A549 (cell line): ENCODE measurements around the gene PRSS21. TPM values are rescaled to one million over a fixed set of nuclear protein-coding genes. Genes with fewer than 3 reads are reported as not detected.
A peak's percentile ranks its signal among the peaks of the same experiment; 100 is the strongest.

Source experiments
- ATAC-seq, 2 experiments: fragments of 200-7000 bp in 1 of 2; fragments of >200 bp in 1 of 2; cut with Nextera tagmentation in 1 of 2; cut with Tn5 transposase in 1 of 2; 3 replicates each; pipeline versions ENCODE4 v1.8.0 to v1.9.1; 2018 to 2020; ENCODE audit warnings: mild to moderate bottlenecking in 1 of 2, moderate library complexity in 1 of 2
- CTCF ChIA-PET: fragments of 300-600 bp; sonication (Branson Sonifier 250); formaldehyde crosslinking; extraction: SDS; loops from one replicate; lab custom pipeline; 2021; ENCODE audit warnings: antibody characterized with exemption, inconsistent platforms; lab: Yijun Ruan, JAX
- POLR2A ChIA-PET: fragments of 350-600 bp; formaldehyde crosslinking; extraction: SDS; loops from one replicate; lab custom pipeline; 2021; ENCODE audit warnings: antibody characterized with exemption, inconsistent platforms; lab: Yijun Ruan, JAX
- DNase-seq, 2 experiments: peaks; one replicate each; pipeline versions ENCODE4 v3.0.0 to v3.0.0-alpha.2; 2011 to 2016; ENCODE audit warnings: low read depth in 1 of 2, low spot score in 1 of 2
- FAIRE-seq: peaks from 2 replicates; lab custom pipeline; 2011; peaks lifted over from hg19 to GRCh38; lab: Jason Lieb, UNC
- H3K27ac ChIP-seq, 2 experiments: fragments of >200 bp; sonication (Bioruptor Twin); formaldehyde crosslinking; 3 replicates each; pipeline ENCODE4 v1.5.1; 2016 to 2017
- H3K4me1 ChIP-seq: fragments of >200 bp; sonication (Bioruptor Twin); formaldehyde crosslinking; 3 replicates; pipeline ENCODE4 v1.6.1; 2016
- H3K4me2 ChIP-seq: fragments of >200 bp; sonication (Bioruptor Twin); formaldehyde crosslinking; 3 replicates; pipeline ENCODE4 v1.6.1; 2016
- H3K4me3 ChIP-seq: fragments of >200 bp; sonication (Bioruptor Twin); formaldehyde crosslinking; 3 replicates; pipeline ENCODE4 v1.5.1; 2016
- H3K9me3 ChIP-seq: fragments of >200 bp; sonication (Bioruptor Twin); formaldehyde crosslinking; 3 replicates; pipeline ENCODE4 v1.6.1; 2016
- CHD4 ChIP-seq: fragments of 200-600 bp; sonication (generic); IDR thresholded peaks from 2 replicates; pipeline ENCODE4 v1.6.1; 2016; ENCODE audit warnings: antibody characterized with exemption, mild to moderate bottlenecking, borderline replicate concordance
- FOSL2 ChIP-seq, 2 experiments: fragments of 450-650 bp in 1 of 2; fragments of >200 bp in 1 of 2; sonication (Bioruptor Twin) in 1 of 2; formaldehyde crosslinking; IDR thresholded peaks; 2 replicates each; pipeline versions ENCODE4 v1.5.0 to v1.6.1; 2016 to 2020; ENCODE audit warnings: mild to moderate bottlenecking in 1 of 2, moderate library complexity in 1 of 2
- FOXS1 ChIP-seq: fragments of 250-450 bp; sonication (Bioruptor Pico); IDR thresholded peaks from 2 replicates; pipeline ENCODE4 v1.5.0; 2020; ENCODE audit warnings: mild to moderate bottlenecking, moderate library complexity
- HES2 ChIP-seq: fragments of >200 bp; sonication (Bioruptor Twin); formaldehyde crosslinking; IDR thresholded peaks from 2 replicates; pipeline ENCODE4 v1.6.1; 2016
- HMGXB4 ChIP-seq: fragments of 250-450 bp; sonication (Bioruptor Pico); IDR thresholded peaks from 2 replicates; pipeline ENCODE4 v1.5.0; 2021; ENCODE audit warnings: mild to moderate bottlenecking, moderate library complexity, borderline replicate concordance
- HOXB13 ChIP-seq: fragments of 250-450 bp; sonication (Bioruptor Pico); IDR thresholded peaks from 2 replicates; pipeline ENCODE4 v1.5.0; 2020; ENCODE audit warnings: low read depth, mild to moderate bottlenecking, moderate library complexity
- MAFK ChIP-seq: fragments of 450-650 bp; IDR thresholded peaks from 2 replicates; pipeline ENCODE4 v1.6.1; 2014; ENCODE audit not compliant: partially characterized antibody
- MAZ ChIP-seq: fragments of 150-350 bp; IDR thresholded peaks from 2 replicates; pipeline ENCODE4 v1.6.1; 2014; ENCODE audit warnings: antibody characterized with exemption, low read depth, low read length, borderline replicate concordance
- NPAS2 ChIP-seq: fragments of 250-450 bp; sonication (Bioruptor Pico); IDR thresholded peaks from 2 replicates; pipeline ENCODE4 v1.8.0; 2022; ENCODE audit warnings: mild to moderate bottlenecking, moderate library complexity, borderline replicate concordance
- PHF8 ChIP-seq: fragments of 200-600 bp; sonication (generic); IDR thresholded peaks from 2 replicates; pipeline ENCODE4 v1.6.1; 2016; ENCODE audit warnings: low read depth, mild to moderate bottlenecking, antibody characterized with exemption, moderate library complexity, borderline replicate concordance
- RARB ChIP-seq: fragments of 250-450 bp; sonication (Bioruptor Pico); IDR thresholded peaks from 2 replicates; pipeline ENCODE4 v1.8.0; 2021; ENCODE audit warnings: mild to moderate bottlenecking, moderate library complexity
- RCOR1 ChIP-seq: fragments of 150-350 bp; IDR thresholded peaks from 2 replicates; pipeline ENCODE4 v1.6.1; 2014; ENCODE audit warnings: antibody characterized with exemption, low read length, low read depth
- REST ChIP-seq: fragments of 200-600 bp; sonication (generic); IDR thresholded peaks from 2 replicates; pipeline ENCODE4 v1.6.1; 2016; ENCODE audit warnings: antibody characterized with exemption, mild to moderate bottlenecking, moderate library complexity
- RNF2 ChIP-seq: fragments of 200-600 bp; sonication (generic); IDR thresholded peaks from 2 replicates; pipeline ENCODE4 v1.6.1; 2016; ENCODE audit warnings: low read depth, mild to moderate bottlenecking, antibody characterized with exemption, moderate library complexity, borderline replicate concordance
- SMC3 ChIP-seq: fragments of >200 bp; sonication (Bioruptor Twin); formaldehyde crosslinking; IDR thresholded peaks from 3 replicates; pipeline ENCODE4 v1.6.1; 2018; ENCODE audit warnings: inconsistent platforms
- SREBF2 ChIP-seq: fragments of 450-650 bp; IDR thresholded peaks from 2 replicates; pipeline ENCODE4 v1.6.1; 2014; ENCODE audit warnings: mild to moderate bottlenecking, moderate library complexity
- TP53 ChIP-seq: fragments of 250-450 bp; sonication (Bioruptor Pico); IDR thresholded peaks from 2 replicates; pipeline ENCODE4 v1.5.0; 2021; ENCODE audit warnings: mild to moderate bottlenecking, moderate library complexity
- USF2 ChIP-seq: fragments of 450-650 bp; IDR thresholded peaks from 2 replicates; pipeline ENCODE4 v1.6.1; 2014; ENCODE audit warnings: antibody characterized with exemption
- ZNF302 ChIP-seq: fragments of 250-450 bp; sonication (Bioruptor Pico); IDR thresholded peaks from 2 replicates; pipeline ENCODE4 v1.9.0; 2021; ENCODE audit warnings: inconsistent platforms, mild to moderate bottlenecking, moderate library complexity
- WGBS: methylation state at CpG from one replicate; pipeline ENCODE4 v1.1.6; 2017; ENCODE audit errors: missing lambda C conversion rate; 5-methylcytosine and 5-hydroxymethylcytosine counted together
- polyA plus RNA-seq, 4 experiments: library from polyadenylated mRNA; depleted of rRNA in 3 of 4; stranded (reverse); fragments of >200 nt; fragmentation: RNase III in 1 of 4; extraction: RNeasy Plus Mini Kit Qiagen cat#74134 plus additional on column Dnase treatment in 1 of 4; gene quantifications; 2 replicates in 3 of 4; 3 replicates in 1 of 4; pipeline ENCODE4 v1.2.3, GENCODE V29; 2011 to 2017
- TF ChIP-seq, protein P1 (sequence below): IDR thresholded peaks from 2 replicates; pipeline ENCODE4 v1.6.1; 2012

PRSS21 gene
- polyA plus RNA-seq, 2 of the 4 experiments (the other 2 are of a cell fraction): 0.12 to 0.23 TPM

DNA sequence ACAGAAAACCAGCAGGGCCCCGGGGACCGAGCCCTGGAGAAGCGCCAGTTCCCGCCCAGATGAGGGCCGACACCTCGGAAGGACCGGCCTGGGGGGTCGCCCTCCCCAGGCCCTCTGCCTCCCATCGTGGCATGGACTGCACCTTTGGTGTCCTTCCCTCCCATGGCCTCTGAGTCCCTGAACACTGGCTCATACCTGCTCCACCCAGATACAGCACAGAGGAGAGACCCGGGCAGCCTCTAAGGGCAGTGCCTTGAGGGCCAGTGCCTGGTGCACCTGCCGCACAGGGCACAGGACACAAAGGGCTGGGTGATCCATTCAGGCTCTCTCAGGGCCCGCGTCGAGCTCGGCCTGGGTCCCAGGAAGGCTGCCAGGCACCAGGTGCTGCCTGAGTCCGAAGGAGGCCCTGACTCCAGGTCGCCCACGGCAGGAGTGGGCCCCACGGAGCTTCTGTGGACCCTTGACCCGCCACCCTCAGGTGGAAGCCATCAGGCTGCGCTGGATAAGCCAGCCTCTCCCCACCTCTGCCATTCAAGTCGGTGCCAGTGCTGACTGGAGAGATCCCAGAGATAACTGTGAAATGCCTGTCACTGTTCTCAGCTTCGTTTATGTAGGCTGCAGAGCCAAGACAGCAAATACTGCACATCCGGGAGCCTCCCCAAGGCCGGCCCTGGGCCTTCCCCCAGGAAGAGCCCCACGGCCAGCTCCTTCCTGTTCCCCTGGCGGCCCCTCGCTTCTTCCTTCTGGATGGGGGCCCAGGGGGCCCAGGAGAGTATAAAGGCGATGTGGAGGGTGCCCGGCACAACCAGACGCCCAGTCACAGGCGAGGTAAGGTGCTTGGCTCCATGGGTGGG, 12.7 kb downstream of the PRSS21 start, which contains the start of gene ZG16B:
TSS of gene ZG16B (plus strand) at position 803 of the 854 bp plus-strand sequence. CDS start 139 bp downstream, outside the sequence.
- FAIRE-seq: no peak
- Histone ChIP-seq H3K4me2 (no peak within 1 kb of the TSS), H3K4me3 (no peak within 1 kb of the TSS), H3K9me3 (no peaks in the 10 kb centered on the region), H3K27ac (peak within 1 kb of the TSS in 1 of 2 experiments; percentile 54; a peak in 3 of 6 replicates), H3K4me1 (peaks cover 7% of the 10 kb centered on the region; the same call in 1 of the 3 replicates)
- TF ChIP-seq FOSL2 (IDR thresholded peaks at IDR 0.05) (no peak), FOSL2 (CRISPR knock-in tag; IDR thresholded peaks at IDR 0.05) (no peak), MAZ (no peak), RARB (CRISPR knock-in tag) (no peak), NPAS2 (CRISPR knock-in tag) (no peak), RCOR1 (no peak), SMC3 (no peak), HMGXB4 (CRISPR knock-in tag) (no peak), RNF2 (no peak), FOXS1 (CRISPR knock-in tag) (no peak), CHD4 (no peak)
- TF ChIP-seq, protein P1, sequence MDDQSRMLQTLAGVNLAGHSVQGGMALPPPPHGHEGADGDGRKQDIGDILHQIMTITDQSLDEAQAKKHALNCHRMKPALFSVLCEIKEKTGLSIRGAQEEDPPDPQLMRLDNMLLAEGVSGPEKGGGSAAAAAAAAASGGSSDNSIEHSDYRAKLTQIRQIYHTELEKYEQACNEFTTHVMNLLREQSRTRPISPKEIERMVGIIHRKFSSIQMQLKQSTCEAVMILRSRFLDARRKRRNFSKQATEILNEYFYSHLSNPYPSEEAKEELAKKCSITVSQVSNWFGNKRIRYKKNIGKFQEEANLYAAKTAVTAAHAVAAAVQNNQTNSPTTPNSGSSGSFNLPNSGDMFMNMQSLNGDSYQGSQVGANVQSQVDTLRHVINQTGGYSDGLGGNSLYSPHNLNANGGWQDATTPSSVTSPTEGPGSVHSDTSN: no peak
- WGBS: 66% methylated on average over 29 of the region's 32 CpGs
- CTCF ChIA-PET: interaction anchor here (5.0 kb wide), 1 partner anchor 9 kb away, joined by 31 read pairs; no protein-coding TSS in a partner anchor
- DNase-seq: no peak
- POLR2A ChIA-PET: no interaction called here
- peak; percentile 16 to 44; a peak in 3 of 6 replicates for ATAC-seq

GRCh38 chr16:2830355-2830695, 13.3 kb downstream of the PRSS21 start:
- FAIRE-seq (no peak), DNase-seq (no peak), ATAC-seq (peak in 1 of 2 experiments; percentile 11; a peak in 1 of 6 replicates)
- WGBS: 93% methylated on average over 2 of the region's 5 CpGs
- H3K4me3 ChIP-seq: no peak overlapping the region
- TF ChIP-seq PHF8 (no peak), HOXB13 (CRISPR knock-in tag) (no peak), TP53 (CRISPR knock-in tag) (no peak), SREBF2 (no peak), MAFK (no peak), ZNF302 (no peak), REST (no peak), HES2 (no peak), SMC3 (no peak), USF2 (no peak)
- peak overlapping the region in 1 of 2 experiments; percentile 54; a peak in 3 of 6 replicates for H3K27ac ChIP-seq
- H3K9me3 ChIP-seq: no peaks in the 10 kb centered on the region
- POLR2A ChIA-PET: no interaction called here
- peaks cover 11% of the 10 kb centered on the region for H3K4me1 ChIP-seq
- H3K4me2 ChIP-seq: no peak overlapping the region
- CTCF ChIA-PET: interaction anchor here (1.9 to 5.0 kb wide), 2 partner anchors 9 to 59 kb away, joined by 4 to 31 read pairs; no protein-coding TSS in a partner anchor
